Mononuclear cell (primary cell): Measurements from ENCODE around the gene MUC3A. TPM values are rescaled to one million over a fixed set of nuclear protein-coding genes. Genes with fewer than 3 reads are reported as not detected.
"Not testable (repeated sequence)": the region's sequence is repeated elsewhere in the genome, so short reads cannot be mapped to it uniquely, and the experiment has no call there.

Experiments used
- H3K27me3 ChIP-seq: 2 replicates; pipeline ENCODE4 v1.6.0; 2011; ENCODE audit warnings: low read length, control low read depth; ENCODE audit not compliant: insufficient read depth
- H3K4me1 ChIP-seq: 2 replicates; pipeline ENCODE4 v1.5.1; 2011; ENCODE audit warnings: mild to moderate bottlenecking, low read length, control low read depth; ENCODE audit not compliant: insufficient read depth
- H3K4me3 ChIP-seq: 2 replicates; pipeline ENCODE4 v1.5.1; 2011; ENCODE audit warnings: mild to moderate bottlenecking, low read length, moderate library complexity
- H3K9me3 ChIP-seq: 2 replicates; pipeline ENCODE4 v1.5.1; 2011; ENCODE audit warnings: low read depth, mild to moderate bottlenecking, control low read depth, low read length
- total RNA-seq: library from RNA; depleted of rRNA; stranded (reverse); fragments of >200 nt; gene quantifications from one replicate; pipeline ENCODE4 v1.2.3, GENCODE V29; 2012

Gene MUC3A
- total RNA-seq = not detected

GRCh38 chr7:100949227-100949932 is at the start of gene MUC3A:
TSS of gene MUC3A (plus strand) at chr7:100949534. CDS start at chr7:100949625, 91 bp downstream.
- no peaks in the 10 kb centered on the region for H3K9me3 ChIP-seq
- no peaks in the 10 kb centered on the region for H3K4me1 ChIP-seq
- no peak within 1 kb of the TSS for H3K4me3 ChIP-seq
- peaks cover 15% of the 10 kb centered on the region for H3K27me3 ChIP-seq

DNA sequence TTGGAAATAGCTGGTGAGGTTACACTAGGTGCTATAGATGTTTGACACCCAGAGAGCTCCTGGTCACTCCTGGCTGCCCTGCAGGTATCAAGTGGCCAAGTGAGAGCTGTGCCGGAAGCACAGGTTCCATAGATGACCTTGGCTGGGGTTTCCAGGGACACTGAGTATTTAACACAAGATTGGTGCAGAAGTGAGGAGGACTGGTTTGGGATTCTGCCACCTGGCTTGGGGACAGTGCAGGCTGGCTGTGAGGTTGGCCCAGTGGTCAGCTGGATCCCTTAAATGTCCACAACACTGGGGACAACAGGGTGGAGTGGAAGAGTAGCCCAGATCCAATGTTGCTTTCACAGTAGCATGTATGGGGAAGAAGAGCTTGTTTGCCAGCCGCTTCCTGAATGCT is 48.4 kb upstream of the MUC3A start:
- Histone ChIP-seq H3K27me3 (peaks cover 15% of the 10 kb centered on the region), H3K4me3 (no peak overlapping the region), H3K9me3 (no peaks in the 10 kb centered on the region), H3K4me1 (peaks cover 12% of the 10 kb centered on the region)

- no peak overlapping the region for H3K4me3 ChIP-seq
Measured at GRCh38 chr7:100901921-100902332, 47.4 kb upstream of the MUC3A start.

GRCh38 chr7:100902638-100903037 is 46.7 kb upstream of the MUC3A start:
- Histone ChIP-seq H3K4me1 (no peaks in the 10 kb centered on the region), H3K27me3 (peaks cover 4% of the 10 kb centered on the region), H3K4me3 (no peak overlapping the region), H3K9me3 (no peaks in the 10 kb centered on the region)

More at GRCh38 chr7:100901921-100902332, 47.4 kb upstream of the MUC3A start:
- Histone ChIP-seq H3K4me1 (peaks cover 4% of the 10 kb centered on the region), H3K9me3 (no peaks in the 10 kb centered on the region), H3K27me3 (peaks cover 9% of the 10 kb centered on the region)

- peaks cover 16% of the 10 kb centered on the region for H3K4me1 ChIP-seq
- no peak overlapping the region for H3K4me3 ChIP-seq
- H3K27me3 ChIP-seq = no peaks in the 10 kb centered on the region
- H3K9me3 ChIP-seq = no peaks in the 10 kb centered on the region
Measured at GRCh38 chr7:100908512-100908911, 40.8 kb upstream of the MUC3A start.

- not testable (repeated sequence) for H3K27me3 ChIP-seq, H3K9me3 ChIP-seq, H3K4me3 ChIP-seq
- H3K4me1 ChIP-seq = peaks cover 16% of the 10 kb centered on the region
Measured at GRCh38 chr7:100910443-100910842, 38.9 kb upstream of the MUC3A start.

DNA sequence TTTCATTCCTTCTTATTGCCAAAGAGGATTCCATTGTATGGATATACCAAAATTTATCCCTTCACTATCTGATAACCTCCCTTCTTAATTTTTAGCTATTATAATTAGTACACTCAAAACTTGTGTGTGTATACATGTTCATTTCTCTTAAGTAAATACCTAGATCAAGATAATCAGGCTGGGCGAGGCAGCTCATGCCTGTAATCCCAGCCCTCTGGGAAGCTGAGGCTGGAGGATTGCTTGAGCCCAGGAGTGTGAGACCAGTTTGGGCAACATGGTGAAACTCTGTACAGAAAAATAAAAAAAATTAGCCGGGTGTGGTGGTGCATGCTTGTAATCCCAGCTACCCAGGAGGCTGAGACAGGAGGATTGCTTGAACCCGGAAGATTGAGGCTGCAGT is 37.9 kb upstream of the MUC3A start:
- Histone ChIP-seq H3K4me1 (peaks cover 16% of the 10 kb centered on the region), H3K4me3 (no peak overlapping the region), H3K27me3 (no peaks in the 10 kb centered on the region), H3K9me3 (no peaks in the 10 kb centered on the region)

DNA sequence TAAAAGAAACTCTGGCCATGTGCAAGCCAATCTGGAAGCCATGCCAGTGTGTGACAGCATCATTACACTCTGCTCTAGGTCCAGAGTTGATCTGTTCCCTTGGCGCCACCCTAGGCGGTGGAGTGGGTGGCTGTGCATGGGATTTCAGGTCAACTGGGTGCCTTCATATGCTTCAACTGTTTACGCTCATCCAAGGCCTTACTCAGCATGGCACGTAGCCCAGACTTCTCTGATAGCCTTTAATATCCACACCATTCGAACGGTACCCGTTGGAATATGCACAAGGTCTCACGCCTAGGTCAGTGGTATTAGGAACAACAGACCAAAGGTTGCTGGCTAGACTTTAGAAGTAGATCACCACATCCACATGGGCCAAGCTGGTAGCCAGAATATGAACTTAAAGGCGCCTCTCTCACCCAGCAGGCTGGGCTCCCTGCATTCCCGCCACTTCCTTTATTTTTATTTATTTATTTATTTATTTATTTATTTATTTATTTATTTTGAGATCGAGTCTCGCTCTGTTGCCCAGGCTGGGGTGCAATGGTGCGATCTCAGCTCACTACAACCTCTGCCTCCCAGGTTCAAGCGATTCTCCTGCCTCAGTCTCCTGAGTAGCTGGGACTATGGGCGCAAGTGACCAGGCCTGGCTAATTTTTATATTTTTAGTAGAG is 35.0 kb upstream of the MUC3A start:
- H3K27me3 ChIP-seq = no peaks in the 10 kb centered on the region
- no peak overlapping the region for H3K4me3 ChIP-seq
- no peaks in the 10 kb centered on the region for H3K9me3 ChIP-seq
- H3K4me1 ChIP-seq = peaks cover 16% of the 10 kb centered on the region

DNA sequence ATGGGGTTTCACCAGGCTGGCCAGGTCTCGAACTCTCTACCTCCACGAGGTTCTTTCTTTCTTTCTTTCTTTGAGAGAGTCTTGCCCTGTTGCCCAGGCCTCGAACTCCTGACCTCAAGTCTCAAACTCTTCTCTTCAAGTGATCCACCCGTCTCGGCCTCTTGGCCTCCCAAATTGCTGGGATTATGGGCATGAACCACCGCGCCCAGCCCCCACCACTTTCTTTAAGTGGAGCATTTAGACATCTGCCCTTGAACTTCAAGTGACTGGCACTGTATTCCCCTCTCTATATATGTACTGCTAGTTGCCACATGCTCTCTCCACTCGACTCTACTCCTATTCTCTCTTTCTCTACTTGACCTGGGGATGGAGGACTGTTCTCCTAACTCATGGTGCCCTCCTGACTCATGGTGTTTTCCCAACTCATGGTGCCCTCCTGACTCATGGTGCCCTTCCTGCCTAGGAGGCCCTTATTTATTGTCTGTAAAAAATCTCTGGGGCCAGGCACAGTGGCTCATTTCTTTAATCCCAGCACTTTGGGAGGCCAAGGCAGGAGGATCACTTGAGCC is 34.4 kb upstream of the MUC3A start:
- Histone ChIP-seq H3K27me3 (no peaks in the 10 kb centered on the region), H3K4me1 (peaks cover 14% of the 10 kb centered on the region), H3K9me3 (no peaks in the 10 kb centered on the region), H3K4me3 (no peak overlapping the region)

- not testable (repeated sequence) for H3K27me3 ChIP-seq, H3K4me1 ChIP-seq, H3K9me3 ChIP-seq, H3K4me3 ChIP-seq
Measured at GRCh38 chr7:100919335-100919734, 30.0 kb upstream of the MUC3A start.

- H3K27me3 ChIP-seq, H3K4me1 ChIP-seq, H3K9me3 ChIP-seq, H3K4me3 ChIP-seq: not testable (repeated sequence)
Measured at GRCh38 chr7:100919779-100920437, 29.4 kb upstream of the MUC3A start.

- Histone ChIP-seq H3K4me1 (no peaks in the 10 kb centered on the region), H3K4me3 (no peak overlapping the region), H3K9me3 (no peaks in the 10 kb centered on the region), H3K27me3 (no peaks in the 10 kb centered on the region)
Measured at GRCh38 chr7:100921039-100921438, 28.3 kb upstream of the MUC3A start.

DNA sequence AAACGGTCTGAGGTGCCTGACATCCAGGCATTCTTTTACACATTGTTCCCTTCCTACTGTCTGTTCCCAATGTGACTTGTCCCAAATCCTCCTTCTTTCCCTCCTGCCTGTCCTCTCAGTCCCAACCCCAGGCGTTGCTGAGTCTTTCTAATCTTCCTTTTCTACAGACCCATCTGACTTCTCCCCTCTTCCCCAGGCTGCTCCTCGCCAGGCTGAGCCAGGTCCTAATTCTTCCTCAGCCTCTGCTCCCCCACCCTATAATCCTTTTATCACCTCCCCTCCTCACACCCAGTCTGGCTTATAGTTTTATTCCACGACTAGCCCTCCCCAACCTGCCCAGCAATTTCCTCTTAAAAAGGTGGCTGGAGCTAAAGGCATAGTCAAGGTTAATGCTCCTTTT is 25.7 kb upstream of the MUC3A start:
- H3K9me3 ChIP-seq, H3K27me3 ChIP-seq, H3K4me1 ChIP-seq, H3K4me3 ChIP-seq: not testable (repeated sequence)

DNA sequence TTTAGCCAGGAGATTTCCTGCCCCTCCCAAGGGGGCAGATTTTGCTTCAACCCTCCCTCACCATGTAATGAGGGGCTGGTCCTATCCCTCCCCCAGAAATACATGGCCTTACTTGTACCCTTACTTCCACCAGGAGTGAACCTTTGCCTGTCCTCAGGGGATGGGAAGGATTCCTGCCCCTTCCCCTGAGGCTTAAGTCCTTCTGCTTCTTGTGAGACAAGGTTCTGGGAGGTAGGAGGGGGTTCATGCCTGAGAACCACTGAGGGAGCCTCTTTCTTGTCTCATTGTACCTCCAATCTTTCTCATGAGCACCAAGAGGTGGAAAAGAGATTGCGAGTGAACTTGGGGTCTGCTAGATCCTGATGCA is 19.5 kb upstream of the MUC3A start:
- Histone ChIP-seq H3K9me3 (no peaks in the 10 kb centered on the region), H3K27me3 (no peaks in the 10 kb centered on the region), H3K4me1 (no peaks in the 10 kb centered on the region), H3K4me3 (no peak overlapping the region)

DNA sequence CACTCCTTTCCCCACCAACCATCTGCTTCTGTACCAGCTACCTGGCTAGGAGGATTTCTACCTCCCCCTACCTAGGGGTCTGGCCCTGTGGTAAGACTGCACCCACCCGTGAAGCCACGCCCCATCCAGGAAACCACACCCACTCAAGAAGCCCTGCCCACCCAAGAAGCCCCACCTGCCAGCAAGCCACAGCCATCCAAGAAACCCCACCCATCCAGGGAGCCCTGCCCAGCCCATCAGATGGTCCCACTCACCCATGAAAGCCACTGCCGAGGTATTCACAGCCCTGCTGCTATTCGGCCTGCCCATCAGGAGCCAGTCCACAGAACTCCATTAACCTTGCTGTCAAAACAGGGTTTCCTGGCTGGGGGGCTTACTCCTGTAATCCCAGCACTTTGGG is 15.6 kb upstream of the MUC3A start:
- Histone ChIP-seq H3K4me1 (no peaks in the 10 kb centered on the region), H3K27me3 (no peaks in the 10 kb centered on the region), H3K9me3 (no peaks in the 10 kb centered on the region), H3K4me3 (no peak overlapping the region)
